ENCODE measurements around the gene ATXN1. TPM values are rescaled to one million over a fixed set of nuclear protein-coding genes. Genes with fewer than 3 reads are reported as not detected.

ATXN1 gene
- total RNA-seq, 4 donors from 2014 or later = 38.7 to 78.3 (median 62.6) TPM

DNA sequence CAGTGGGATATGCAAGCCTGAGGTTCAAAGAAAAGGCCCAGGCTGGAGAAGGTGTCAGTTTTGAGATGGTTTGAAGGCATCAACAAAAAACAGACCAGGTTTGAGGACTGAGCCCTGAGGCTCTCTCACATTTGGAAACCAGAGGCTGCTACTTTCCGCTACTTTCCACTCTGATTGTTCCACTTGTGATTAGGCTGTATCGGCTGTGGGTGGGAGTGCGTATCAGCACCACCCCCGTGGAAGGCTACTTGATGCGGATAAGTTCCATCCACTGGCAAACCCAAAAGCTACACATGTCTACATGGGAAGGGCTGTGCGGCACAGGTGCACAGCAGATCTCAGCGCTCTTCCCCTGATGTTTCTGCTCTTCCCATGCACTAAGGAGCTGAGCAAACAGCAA is 324.2 kb downstream of the ATXN1 start:
- no peaks in the 10 kb centered on the region for H3K27me3 ChIP-seq
- no peaks in the 10 kb centered on the region for H3K36me3 ChIP-seq
- no peak for ATAC-seq
- WGBS, 2 donors (ENCODE audit: low coverage in 1 of 2) = 94 to 100% methylated on average over 5 to 6 of the region's 7 CpGs
- H3K4me3 ChIP-seq = no peak overlapping the region
- TF ChIP-seq EP300 (IDR thresholded peaks at IDR 0.05) (no peak), POLR2AphosphoS5 (IDR thresholded peaks at IDR 0.05) (no peak), POLR2A (IDR thresholded peaks at IDR 0.05) (no peak)
- TF ChIP-seq, protein P1, sequence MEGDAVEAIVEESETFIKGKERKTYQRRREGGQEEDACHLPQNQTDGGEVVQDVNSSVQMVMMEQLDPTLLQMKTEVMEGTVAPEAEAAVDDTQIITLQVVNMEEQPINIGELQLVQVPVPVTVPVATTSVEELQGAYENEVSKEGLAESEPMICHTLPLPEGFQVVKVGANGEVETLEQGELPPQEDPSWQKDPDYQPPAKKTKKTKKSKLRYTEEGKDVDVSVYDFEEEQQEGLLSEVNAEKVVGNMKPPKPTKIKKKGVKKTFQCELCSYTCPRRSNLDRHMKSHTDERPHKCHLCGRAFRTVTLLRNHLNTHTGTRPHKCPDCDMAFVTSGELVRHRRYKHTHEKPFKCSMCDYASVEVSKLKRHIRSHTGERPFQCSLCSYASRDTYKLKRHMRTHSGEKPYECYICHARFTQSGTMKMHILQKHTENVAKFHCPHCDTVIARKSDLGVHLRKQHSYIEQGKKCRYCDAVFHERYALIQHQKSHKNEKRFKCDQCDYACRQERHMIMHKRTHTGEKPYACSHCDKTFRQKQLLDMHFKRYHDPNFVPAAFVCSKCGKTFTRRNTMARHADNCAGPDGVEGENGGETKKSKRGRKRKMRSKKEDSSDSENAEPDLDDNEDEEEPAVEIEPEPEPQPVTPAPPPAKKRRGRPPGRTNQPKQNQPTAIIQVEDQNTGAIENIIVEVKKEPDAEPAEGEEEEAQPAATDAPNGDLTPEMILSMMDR (IDR thresholded peaks at IDR 0.05) = no peak
- H3K27ac ChIP-seq = no peak overlapping the region
- H3K4me1 ChIP-seq = peaks cover 6 to 50% (median 9%) of the 10 kb centered on the region in 3 donors
- H3K9me3 ChIP-seq = no peaks in the 10 kb centered on the region

GRCh38 chr6:16436550-16436949 is 324.7 kb downstream of the ATXN1 start:
- no peak for ATAC-seq
- Histone ChIP-seq H3K36me3 (no peaks in the 10 kb centered on the region), H3K27ac (no peak overlapping the region), H3K9me3 (no peaks in the 10 kb centered on the region), H3K4me1 (peaks cover 6 to 55% (median 9%) of the 10 kb centered on the region in 3 donors), H3K27me3 (no peaks in the 10 kb centered on the region), H3K4me3 (no peak overlapping the region)
- 78 to 100% methylated on average over 1 to 2 of the region's 2 CpGs for WGBS, 2 donors (ENCODE audit: low coverage in 1 of 2)
- TF ChIP-seq POLR2AphosphoS5 (IDR thresholded peaks at IDR 0.05) (no peak), POLR2A (IDR thresholded peaks at IDR 0.05) (no peak), EP300 (IDR thresholded peaks at IDR 0.05) (no peak)
- TF ChIP-seq, protein P1 (IDR thresholded peaks at IDR 0.05) = no peak

GRCh38 chr6:16434885-16435284 is 326.4 kb downstream of the ATXN1 start:
- WGBS, 2 donors (ENCODE audit: low coverage in 1 of 2) = 97 to 100% methylated on average over 4 of the region's 4 CpGs
- H3K27me3 ChIP-seq = no peaks in the 10 kb centered on the region
- H3K27ac ChIP-seq = no peak overlapping the region
- H3K4me1 ChIP-seq = peaks cover 10 to 71% (median 18%) of the 10 kb centered on the region in 3 donors
- TF ChIP-seq, protein P1 (IDR thresholded peaks at IDR 0.05) = no peak
- TF ChIP-seq POLR2A (IDR thresholded peaks at IDR 0.05) (no peak), EP300 (IDR thresholded peaks at IDR 0.05) (no peak)
- no peaks in the 10 kb centered on the region for H3K36me3 ChIP-seq
- no peak overlapping the region for H3K4me3 ChIP-seq
- no peak for ATAC-seq
- no peaks in the 10 kb centered on the region for H3K9me3 ChIP-seq

DNA sequence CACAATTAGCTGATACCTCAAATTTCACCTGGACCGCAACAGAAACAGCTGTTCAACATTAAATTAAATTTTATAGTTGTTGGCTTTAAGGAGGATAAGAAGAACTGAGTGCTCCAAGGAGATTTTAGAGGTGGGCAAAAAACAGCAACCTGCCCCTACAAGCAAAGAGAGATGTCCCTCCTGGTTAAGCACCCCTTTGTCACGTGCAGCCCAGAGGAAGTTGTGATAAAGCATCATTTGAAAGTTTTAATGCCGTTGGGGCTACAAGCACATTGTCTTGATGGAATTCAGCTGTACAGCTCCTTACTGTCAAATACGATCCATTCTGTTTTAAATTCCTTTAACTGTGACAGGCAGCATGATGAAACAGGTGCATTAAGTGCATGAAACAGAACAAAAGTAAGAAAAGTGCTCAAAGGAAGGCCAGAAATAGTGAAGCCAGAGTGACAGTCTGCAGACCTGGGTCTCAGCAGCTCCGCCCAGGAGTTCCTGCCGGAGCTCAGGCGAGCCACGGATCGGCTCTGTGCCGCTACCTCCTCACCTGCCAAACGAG is 327.8 kb downstream of the ATXN1 start:
- H3K4me3 ChIP-seq = no peak overlapping the region
- 53 to 78% methylated on average over 9 to 11 of the region's 11 CpGs for WGBS, 2 donors (ENCODE audit: low coverage in 1 of 2)
- ATAC-seq = no peak
- H3K9me3 ChIP-seq = no peaks in the 10 kb centered on the region
- H3K4me1 ChIP-seq = peaks cover 4 to 56% (median 18%) of the 10 kb centered on the region in 3 donors
- TF ChIP-seq EP300 (IDR thresholded peaks at IDR 0.05) = no peak
- no peak for TF ChIP-seq POLR2AphosphoS5 (IDR thresholded peaks at IDR 0.05)
- TF ChIP-seq, protein P1 (IDR thresholded peaks at IDR 0.05) = no peak
- TF ChIP-seq POLR2A (IDR thresholded peaks at IDR 0.05) = no peak
- H3K27me3 ChIP-seq = no peaks in the 10 kb centered on the region
- H3K36me3 ChIP-seq = no peaks in the 10 kb centered on the region
- H3K27ac ChIP-seq = no peak overlapping the region

Data from gastroesophageal sphincter (tissue), 4 donors.